ENCODE measurements around the gene SMYD3. TPM values are rescaled to one million over a fixed set of nuclear protein-coding genes. Genes with fewer than 3 reads are reported as not detected.

The SMYD3 gene
- total and polyA plus RNA-seq, 2 of the 13 experiments (the other 11 are each of a cell fraction or from before 2014, with no cell fraction given): 27.7 to 35.8 TPM

- H4K20me1 ChIP-seq (ENCODE audit: insufficient read depth, low read length): no peaks in the 10 kb centered on the region
- H3K9me3 ChIP-seq (ENCODE audit: low read length): peaks cover 6% of the 10 kb centered on the region; the same call in 1 of the 2 replicates
- ATAC-seq (no peak), DNase-seq (ENCODE audit: low spot score) (no peak), FAIRE-seq (no peak)
- H2AFZ ChIP-seq (ENCODE audit: low read length): no peak overlapping the region
- in situ Hi-C loops (cut with HindIII; ENCODE audit: extremely low pct_ligation_motif_present, low pct_unique_long_range_greater_than_20kb): no loop called here
- H3K27me3 ChIP-seq (ENCODE audit: control insufficient read depth in 1 of 2, insufficient read depth in 2 of 2, low read length in 2 of 2): no peaks in the 10 kb centered on the region
- TF ChIP-seq CCAR2 (optimal IDR thresholded peaks at IDR 0.05; ENCODE audit: low read depth, low read length) (no peak), RARG (CRISPR knock-in tag; IDR thresholded peaks at IDR 0.05; ENCODE audit: low read depth) (no peak), ZNF768 (CRISPR knock-in tag; IDR thresholded peaks at IDR 0.05) (no peak), ZBTB38 (CRISPR knock-in tag; IDR thresholded peaks at IDR 0.05) (no peak), DNMT1 (CRISPR knock-in tag; IDR thresholded peaks at IDR 0.05) (no peak), ZNF317 (CRISPR knock-in tag; IDR thresholded peaks at IDR 0.05) (no peak), USF2 (IDR thresholded peaks at IDR 0.05; ENCODE audit: low read depth, low read length) (no peak), USF2 (CRISPR knock-in tag; IDR thresholded peaks at IDR 0.05; ENCODE audit: borderline replicate concordance) (no peak), ZNF251 (CRISPR knock-in tag; IDR thresholded peaks at IDR 0.05) (no peak)
- ChIA-PET CTCF (ENCODE audit: low intra/inter-chr PET ratio, low total read pairs) (no interaction called here), POLR2A (no interaction called here)
- H3K4me1 ChIP-seq (ENCODE audit: insufficient read depth, low read length): no peaks in the 10 kb centered on the region
- intact Hi-C loops (cut with micrococcal nuclease; ENCODE audit: unreplicated experiment): no loop called here
- 96% methylated on average over 19 of the region's 19 CpGs for WGBS (ENCODE audit: low lambda C conversion rate)
- H3K4me3 ChIP-seq (replicated peaks in 1 of 3; ENCODE audit: insufficient read depth in 1 of 3, low read depth in 2 of 3, low read length in 3 of 3): no peak overlapping the region
- H3K79me2 ChIP-seq (ENCODE audit: insufficient read depth, low read length): no peaks in the 10 kb centered on the region
- BruUV-seq (replicated peaks): no TSS peak
- no peak overlapping the region for H3K9ac ChIP-seq (ENCODE audit: insufficient read depth, low read depth, low read length)
- no peak overlapping the region for H3K27ac ChIP-seq (ENCODE audit: extremely low read length, insufficient read depth, low read length)
- no peaks in the 10 kb centered on the region for H3K36me3 ChIP-seq (replicated peaks in 1 of 2; ENCODE audit: control insufficient read depth in 1 of 2, insufficient read depth in 2 of 2, low read length in 2 of 2)
- H3K4me2 ChIP-seq (ENCODE audit: low read depth, low read length): no peak overlapping the region
These were observed 88.3 kb downstream of the SMYD3 start for GRCh38 chr1:246418565-246419312.
